CD4-positive, alpha-beta T cell (primary cell): ENCODE data around the gene GPC5. TPM values are rescaled to one million over a fixed set of nuclear protein-coding genes. Genes with fewer than 3 reads are reported as not detected.

Experiments
- ATAC-seq: fragments of 200-7000 bp; cut with Tn5 transposase; one replicate; pipeline ENCODE4 v1.10.0; 2022; ENCODE audit warnings: mild to moderate bottlenecking; ENCODE audit not compliant: poor library complexity
- CTCF ChIA-PET: fragments of 350-600 bp; sonication (Branson Sonifier 250); formaldehyde crosslinking; loops from one replicate; lab custom pipeline; 2021; ENCODE audit warnings: antibody characterized with exemption, inconsistent platforms; lab: Charles Lee
- POLR2A ChIA-PET: fragments of 350-600 bp; sonication (Branson Sonifier 250); formaldehyde crosslinking; loops from one replicate; lab custom pipeline; 2021; ENCODE audit warnings: antibody characterized with exemption, inconsistent platforms; lab: Charles Lee
- DNase-seq, 14 experiments: peaks; one replicate each; pipeline ENCODE4 v3.0.0-alpha.2; 2013 to 2020; ENCODE audit warnings: mixed read lengths in 2 of 14
- H3K27ac ChIP-seq, 2 donors: one replicate each; pipeline versions ENCODE4 v1.5.1 to v1.7.0; 2013; ENCODE audit warnings: low read length in 2 of 2, low read depth in 1 of 2, mild to moderate bottlenecking in 1 of 2
- H3K27me3 ChIP-seq, 2 experiments: 1 replicate in 1 of 2; 2 replicates in 1 of 2; pipeline versions ENCODE4 v1.6.1 to v1.7.0; 2013; ENCODE audit warnings: low read length in 2 of 2, control low read depth in 1 of 2, mild to moderate bottlenecking in 1 of 2, moderate library complexity in 1 of 2; ENCODE audit not compliant: insufficient read depth in 2 of 2, control insufficient read depth in 1 of 2
- H3K36me3 ChIP-seq: one replicate; pipeline ENCODE4 v1.6.1; 2013; ENCODE audit warnings: low read length, control low read depth; ENCODE audit not compliant: insufficient read depth
- H3K4me1 ChIP-seq: one replicate; pipeline ENCODE4 v1.6.1; 2013; ENCODE audit warnings: low read length, control low read depth; ENCODE audit not compliant: insufficient read depth
- H3K4me3 ChIP-seq: one replicate; pipeline ENCODE4 v1.5.1; 2013; ENCODE audit warnings: mild to moderate bottlenecking, low read length, moderate library complexity
- H3K9me3 ChIP-seq, 2 experiments: 1 replicate in 1 of 2; 2 replicates in 1 of 2; pipeline versions ENCODE4 v1.6.1 to v1.7.0; 2013; ENCODE audit warnings: low read length in 2 of 2, mild to moderate bottlenecking in 2 of 2, control low read depth in 1 of 2, moderate library complexity in 1 of 2; ENCODE audit not compliant: control insufficient read depth in 1 of 2, insufficient read depth in 1 of 2
- H3K27ac Mint-ChIP-seq: one replicate; pipeline ENCODE4 v1.8.0; 2020; ENCODE audit warnings: mixed read lengths
- H3K27me3 Mint-ChIP-seq: one replicate; pipeline ENCODE4 v1.8.0; 2021; ENCODE audit warnings: mixed read lengths
- H3K36me3 Mint-ChIP-seq: one replicate; pipeline ENCODE4 v1.8.0; 2021; ENCODE audit warnings: low read depth, mixed read lengths
- H3K4me1 Mint-ChIP-seq: one replicate; pipeline ENCODE4 v1.8.0; 2021; ENCODE audit warnings: low read depth, mixed read lengths
- H3K4me3 Mint-ChIP-seq: one replicate; pipeline ENCODE4 v1.8.0; 2020; ENCODE audit warnings: mild to moderate bottlenecking, mixed read lengths
- H3K9me3 Mint-ChIP-seq: one replicate; pipeline ENCODE4 v1.8.0; 2020; ENCODE audit warnings: mixed read lengths
- intact Hi-C, 2 experiments: fragments of 100-400 bp; cut with DNase I in 1 of 2; cut with micrococcal nuclease in 1 of 2; formaldehyde crosslinking; loops; one replicate each; pipeline versions ENCODE4 v1.15.1 to v1.9.0; 2023 to 2025; cut with DNase I, micrococcal nuclease
- total RNA-seq, 174 experiments: library from RNA in 2 of 174; stranded (reverse) in 2 of 174; gene quantifications; one replicate each; pipeline ENCODE4 v1.2.3 and lab custom pipeline; 2021 to 2026
- TF ChIP-seq, protein P1 (sequence below): fragments of 200-600 bp; IDR thresholded peaks from one replicate; pipeline ENCODE4 v1.8.0; 2022; ENCODE audit warnings: antibody characterized with exemption, mild to moderate bottlenecking

Gene GPC5
- total RNA-seq, 2 experiments from 2014 or later = not detected

DNA sequence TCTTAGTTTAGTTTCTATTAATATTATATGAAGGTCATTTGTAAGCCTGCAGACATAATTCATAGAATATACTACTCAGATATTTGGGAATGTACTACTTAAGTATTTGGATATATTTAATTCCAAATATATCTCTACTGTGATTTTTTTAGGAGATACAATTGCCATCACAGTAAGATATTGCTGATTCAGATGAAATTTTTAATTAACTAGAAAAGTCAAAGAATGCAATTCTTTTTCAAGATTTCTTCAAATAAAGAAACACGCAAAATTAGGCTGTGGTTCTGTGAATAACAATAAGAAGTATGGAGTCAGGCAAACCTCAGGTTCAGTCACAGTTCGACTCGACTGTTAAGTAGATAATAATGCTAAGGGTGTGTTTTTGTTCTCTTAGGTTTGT is 1277.8 kb downstream of the GPC5 start:
- no peak overlapping the region for H3K27ac Mint-ChIP-seq

DNA sequence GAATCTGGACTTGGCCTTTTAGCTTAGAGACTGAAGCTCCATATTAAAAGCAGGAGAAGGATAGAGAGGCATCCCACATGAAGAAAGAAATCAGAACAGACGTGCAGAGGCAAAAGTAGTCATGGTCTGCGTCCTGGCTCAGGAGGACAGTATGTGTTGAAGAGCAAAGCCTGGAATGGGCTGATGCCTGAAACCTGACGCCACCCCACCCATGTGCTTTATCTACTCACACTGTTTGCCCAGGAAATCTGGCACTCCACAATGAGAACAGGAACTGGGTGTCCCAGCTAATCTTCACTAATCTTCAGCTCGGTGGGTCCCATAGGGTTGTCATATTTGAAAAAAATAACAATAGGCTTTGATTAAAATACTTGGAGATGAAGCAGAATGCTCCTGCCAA is 1279.2 kb downstream of the GPC5 start:
- POLR2A ChIA-PET = no interaction called here
- DNase-seq (no peak), ATAC-seq (no peak)
- Histone ChIP-seq H3K9me3 (no peaks in the 10 kb centered on the region), H3K27ac (no peak overlapping the region), H3K4me3 (no peak overlapping the region), H3K36me3 (no peaks in the 10 kb centered on the region), H3K27me3 (no peaks in the 10 kb centered on the region), H3K4me1 (no peaks in the 10 kb centered on the region)
- Mint-ChIP-seq H3K4me1 (no peaks in the 10 kb centered on the region), H3K9me3 (peaks cover 6% of the 10 kb centered on the region), H3K4me3 (no peak overlapping the region), H3K27ac (no peak overlapping the region), H3K27me3 (no peaks in the 10 kb centered on the region), H3K36me3 (no peaks in the 10 kb centered on the region)
- intact Hi-C loops = no loop called here
- CTCF ChIA-PET = no interaction called here
- TF ChIP-seq, protein P1, sequence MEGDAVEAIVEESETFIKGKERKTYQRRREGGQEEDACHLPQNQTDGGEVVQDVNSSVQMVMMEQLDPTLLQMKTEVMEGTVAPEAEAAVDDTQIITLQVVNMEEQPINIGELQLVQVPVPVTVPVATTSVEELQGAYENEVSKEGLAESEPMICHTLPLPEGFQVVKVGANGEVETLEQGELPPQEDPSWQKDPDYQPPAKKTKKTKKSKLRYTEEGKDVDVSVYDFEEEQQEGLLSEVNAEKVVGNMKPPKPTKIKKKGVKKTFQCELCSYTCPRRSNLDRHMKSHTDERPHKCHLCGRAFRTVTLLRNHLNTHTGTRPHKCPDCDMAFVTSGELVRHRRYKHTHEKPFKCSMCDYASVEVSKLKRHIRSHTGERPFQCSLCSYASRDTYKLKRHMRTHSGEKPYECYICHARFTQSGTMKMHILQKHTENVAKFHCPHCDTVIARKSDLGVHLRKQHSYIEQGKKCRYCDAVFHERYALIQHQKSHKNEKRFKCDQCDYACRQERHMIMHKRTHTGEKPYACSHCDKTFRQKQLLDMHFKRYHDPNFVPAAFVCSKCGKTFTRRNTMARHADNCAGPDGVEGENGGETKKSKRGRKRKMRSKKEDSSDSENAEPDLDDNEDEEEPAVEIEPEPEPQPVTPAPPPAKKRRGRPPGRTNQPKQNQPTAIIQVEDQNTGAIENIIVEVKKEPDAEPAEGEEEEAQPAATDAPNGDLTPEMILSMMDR = no peak

More for the DNA sequence above, 1277.8 kb downstream of the GPC5 start:
- Mint-ChIP-seq H3K36me3 (no peaks in the 10 kb centered on the region), H3K4me3 (no peak overlapping the region), H3K9me3 (peaks cover 5% of the 10 kb centered on the region), H3K27me3 (no peaks in the 10 kb centered on the region), H3K4me1 (no peaks in the 10 kb centered on the region)
- TF ChIP-seq, protein P1 = no peak
- ChIA-PET CTCF (no interaction called here), POLR2A (no interaction called here)
- intact Hi-C loops = no loop called here
- no peaks in the 10 kb centered on the region for H3K9me3 ChIP-seq
- no peak for ATAC-seq
- no peaks in the 10 kb centered on the region for H3K36me3 ChIP-seq
- no peak overlapping the region for H3K27ac ChIP-seq
- H3K4me3 ChIP-seq = no peak overlapping the region
- H3K27me3 ChIP-seq = no peaks in the 10 kb centered on the region
- DNase-seq = no peak
- no peaks in the 10 kb centered on the region for H3K4me1 ChIP-seq

DNA sequence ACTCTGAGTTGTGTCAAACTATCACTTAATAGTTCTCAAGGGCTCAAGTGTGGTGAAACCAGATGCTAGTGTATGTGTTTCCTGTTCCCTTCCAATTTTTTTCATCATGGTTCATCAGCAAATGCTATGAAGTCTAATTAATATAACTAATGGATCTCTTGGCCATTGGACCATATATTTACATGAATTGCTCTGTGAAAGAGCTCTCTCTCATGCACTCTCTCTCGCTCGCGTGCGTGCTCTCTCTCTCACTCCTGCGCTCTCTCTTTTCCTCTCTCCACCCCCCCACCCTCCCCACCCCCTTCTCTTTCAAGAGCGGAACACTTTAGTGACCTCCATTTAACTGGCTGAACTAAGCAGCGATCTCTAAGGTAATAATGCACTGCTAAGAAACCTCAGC is 1281.2 kb downstream of the GPC5 start:
- H3K9me3 ChIP-seq = no peaks in the 10 kb centered on the region
- H3K27ac Mint-ChIP-seq = no peak overlapping the region
- H3K4me3 Mint-ChIP-seq = no peak overlapping the region
- no peaks in the 10 kb centered on the region for H3K36me3 ChIP-seq
- no peaks in the 10 kb centered on the region for H3K4me1 Mint-ChIP-seq
- intact Hi-C loops = no loop called here
- CTCF ChIA-PET = no interaction called here
- DNase-seq (no peak), ATAC-seq (no peak)
- H3K27me3 ChIP-seq = no peaks in the 10 kb centered on the region
- POLR2A ChIA-PET = no interaction called here
- TF ChIP-seq, protein P1 = no peak
- H3K36me3 Mint-ChIP-seq = no peaks in the 10 kb centered on the region
- H3K9me3 Mint-ChIP-seq = peaks cover 6% of the 10 kb centered on the region
- H3K4me3 ChIP-seq = no peak overlapping the region
- no peaks in the 10 kb centered on the region for H3K4me1 ChIP-seq
- no peak overlapping the region for H3K27ac ChIP-seq
- H3K27me3 Mint-ChIP-seq = no peaks in the 10 kb centered on the region
